SIG-M5 treated with dmso at 0.1 percent for 504 hours (cell line): ENCODE results near the gene FRK.
"Not testable (repeated sequence)": the region's sequence is repeated elsewhere in the genome, so short reads cannot be mapped to it uniquely, and the experiment has no call there.

Experiments
- DNase-seq: peaks from one replicate; lab custom pipeline; 2025; ENCODE audit not compliant: unreplicated experiment; lab: John Stamatoyannopoulos, UW

The FRK gene

GRCh38 chr6:115891111-115891669, 169.5 kb downstream of the FRK start:
- no peak for DNase-seq

GRCh38 chr6:115890238-115890637, 170.5 kb downstream of the FRK start:
- DNase-seq, result no peak

GRCh38 chr6:115888687-115889470, 171.8 kb downstream of the FRK start:
- DNase-seq, result not testable (repeated sequence)

- DNase-seq, result no peak
Observed at GRCh38 chr6:115887891-115888290, 172.8 kb downstream of the FRK start.

- no peak for DNase-seq
Observed at GRCh38 chr6:115885636-115886366, 174.9 kb downstream of the FRK start.

- no peak for DNase-seq
Observed at GRCh38 chr6:115882771-115883170, 177.9 kb downstream of the FRK start.

- no peak for DNase-seq
Observed at GRCh38 chr6:115882174-115882573, 178.5 kb downstream of the FRK start.
